Omental fat pad (tissue), 4 donors: ENCODE results near the gene ADAMTS17. TPM values are rescaled to one million over a fixed set of nuclear protein-coding genes. Genes with fewer than 3 reads are reported as not detected.

Source experiments
- ATAC-seq: fragments of 150-250 bp; one replicate; pipeline ENCODE4 v1.9.1; 2016; ENCODE audit warnings: mild to moderate bottlenecking, moderate library complexity; ENCODE audit not compliant: low FRiP score
- DNase-seq: peaks from one replicate; pipeline ENCODE4 v3.0.0-alpha.2; 2019; ENCODE audit warnings: low spot score
- CTCF ChIP-seq, 3 donors: fragments of 450-650 bp; IDR thresholded peaks; one replicate each; pipeline ENCODE4 v1.5.1; 2016 to 2017; ENCODE audit warnings: antibody characterized with exemption in 3 of 3, mild to moderate bottlenecking in 3 of 3, moderate library complexity in 2 of 3
- total RNA-seq, 4 donors: library from RNA; depleted of rRNA; stranded (reverse); fragments of >200 nt; gene quantifications; one replicate each; pipeline ENCODE4 v1.1.0, GENCODE V29; 2016

The ADAMTS17 gene
- total RNA-seq, 4 donors from 2014 or later = 1.6 to 10.7 (median 5.7) TPM

- no peak for TF ChIP-seq CTCF (IDR thresholded peaks at IDR 0.05)
- DNase-seq = no peak
- ATAC-seq = no peak
Observed at GRCh38 chr15:100048736-100049135, 293.0 kb downstream of the ADAMTS17 start.

- TF ChIP-seq CTCF (IDR thresholded peaks at IDR 0.05) = no peak
- ATAC-seq (peak; percentile 28), DNase-seq (no peak)
Observed at GRCh38 chr15:100043692-100044091, 298.1 kb downstream of the ADAMTS17 start.

GRCh38 chr15:100043068-100043641 is 298.6 kb downstream of the ADAMTS17 start:
- DNase-seq (no peak), ATAC-seq (peak; percentile 88)
- TF ChIP-seq CTCF (IDR thresholded peaks at IDR 0.05) = no peak

GRCh38 chr15:100042558-100042957 is 299.2 kb downstream of the ADAMTS17 start:
- ATAC-seq (peak; percentile 14), DNase-seq (no peak)
- TF ChIP-seq CTCF (IDR thresholded peaks at IDR 0.05) = no peak

GRCh38 chr15:100041127-100041828 is 300.5 kb downstream of the ADAMTS17 start:
- ATAC-seq = no peak
- TF ChIP-seq CTCF (IDR thresholded peaks at IDR 0.05) = no peak
- no peak for DNase-seq

- no peak for ATAC-seq
- no peak for TF ChIP-seq CTCF (IDR thresholded peaks at IDR 0.05)
- no peak for DNase-seq
Observed at GRCh38 chr15:100039994-100040393, 301.8 kb downstream of the ADAMTS17 start.

- no peak for DNase-seq
- ATAC-seq = no peak
- no peak for TF ChIP-seq CTCF (IDR thresholded peaks at IDR 0.05)
Observed at GRCh38 chr15:100038736-100039135, 303.0 kb downstream of the ADAMTS17 start.
